Measurements from ENCODE around the gene ITPR2. TPM values are rescaled to one million over a fixed set of nuclear protein-coding genes. Genes with fewer than 3 reads are reported as not detected.

ITPR2 gene
- total and polyA plus RNA-seq, 4 donors, result 4.1 to 47.0 (median 26.5) TPM

- Histone ChIP-seq H3K27ac (ENCODE audit: low read depth in 1 of 2, low read length in 1 of 2) (no peak overlapping the region), H3K4me1 (ENCODE audit: control insufficient read depth in 5 of 5, insufficient read depth in 5 of 5, low read length in 5 of 5) (peaks cover 0 to 5% (median 0%) of the 10 kb centered on the region in 5 donors), H3K4me3 (no peak overlapping the region), H3K27me3 (ENCODE audit: control insufficient read depth in 3 of 3, insufficient read depth in 3 of 3, low read length in 2 of 3) (no peaks in the 10 kb centered on the region), H3K9ac (ENCODE audit: insufficient read depth in 1 of 2, low read length in 2 of 2) (no peak overlapping the region), H3K9me3 (ENCODE audit: control insufficient read depth in 4 of 4, insufficient read depth in 3 of 4, low read length in 3 of 4) (no peaks in the 10 kb centered on the region), H3K36me3 (ENCODE audit: control insufficient read depth in 4 of 4, insufficient read depth in 4 of 4, low read length in 4 of 4) (peaks cover 0 to 5% (median 2%) of the 10 kb centered on the region in 4 donors)
- DNase-seq (no peak), ATAC-seq (ENCODE audit: insufficient read depth, low FRiP score) (no peak)
- WGBS, 2 donors, result 94 to 98% methylated on average over 1 of the region's 1 CpG
- TF ChIP-seq CTCF (IDR thresholded peaks at IDR 0.05; ENCODE audit: control extremely low read depth, extremely low read depth), result no peak
Observed at GRCh38 chr12:26690601-26691000, 142.4 kb downstream of the ITPR2 start.

- Histone ChIP-seq H3K4me3 (no peak overlapping the region), H3K36me3 (ENCODE audit: control insufficient read depth in 4 of 4, insufficient read depth in 4 of 4, low read length in 4 of 4) (peaks cover 0 to 5% (median 3%) of the 10 kb centered on the region in 4 donors), H3K27ac (ENCODE audit: low read depth in 1 of 2, low read length in 1 of 2) (no peak overlapping the region), H3K9ac (ENCODE audit: insufficient read depth in 1 of 2, low read length in 2 of 2) (no peak overlapping the region), H3K27me3 (ENCODE audit: control insufficient read depth in 3 of 3, insufficient read depth in 3 of 3, low read length in 2 of 3) (no peaks in the 10 kb centered on the region), H3K9me3 (ENCODE audit: control insufficient read depth in 4 of 4, insufficient read depth in 3 of 4, low read length in 3 of 4) (no peaks in the 10 kb centered on the region), H3K4me1 (ENCODE audit: control insufficient read depth in 5 of 5, insufficient read depth in 5 of 5, low read length in 5 of 5) (peaks cover 0 to 5% (median 0%) of the 10 kb centered on the region in 5 donors)
- TF ChIP-seq CTCF (IDR thresholded peaks at IDR 0.05; ENCODE audit: control extremely low read depth, extremely low read depth), result no peak
- DNase-seq, result no peak
- no peak for ATAC-seq (ENCODE audit: insufficient read depth, low FRiP score)
- 82 to 86% methylated on average over 6 of the region's 6 CpGs for WGBS, 2 donors
Observed at GRCh38 chr12:26689281-26689841, 143.6 kb downstream of the ITPR2 start.

- Histone ChIP-seq H3K9ac (ENCODE audit: insufficient read depth in 1 of 2, low read length in 2 of 2) (no peak overlapping the region), H3K4me1 (ENCODE audit: control insufficient read depth in 5 of 5, insufficient read depth in 5 of 5, low read length in 5 of 5) (peaks cover 0 to 5% (median 0%) of the 10 kb centered on the region in 5 donors), H3K4me3 (no peak overlapping the region), H3K27me3 (ENCODE audit: control insufficient read depth in 3 of 3, insufficient read depth in 3 of 3, low read length in 2 of 3) (no peaks in the 10 kb centered on the region), H3K9me3 (ENCODE audit: control insufficient read depth in 4 of 4, insufficient read depth in 3 of 4, low read length in 3 of 4) (peaks cover 0 to 3% (median under 1%) of the 10 kb centered on the region in 4 donors), H3K36me3 (ENCODE audit: control insufficient read depth in 4 of 4, insufficient read depth in 4 of 4, low read length in 4 of 4) (peaks cover 3 to 6% (median 4%) of the 10 kb centered on the region in 4 donors), H3K27ac (ENCODE audit: low read depth in 1 of 2, low read length in 1 of 2) (no peak overlapping the region)
- 96 to 98% methylated on average over 1 of the region's 1 CpG for WGBS, 2 donors
- no peak for TF ChIP-seq CTCF (IDR thresholded peaks at IDR 0.05; ENCODE audit: control extremely low read depth, extremely low read depth)
- no peak for ATAC-seq (ENCODE audit: insufficient read depth, low FRiP score)
- no peak for DNase-seq
Observed at GRCh38 chr12:26688344-26688904, 144.6 kb downstream of the ITPR2 start.
